Thymus (tissue), 11 donors: ENCODE measurements around the gene HMGCS2. TPM values are rescaled to one million over a fixed set of nuclear protein-coding genes. Genes with fewer than 3 reads are reported as not detected.
A peak's percentile ranks its signal among the peaks of the same experiment; 100 is the strongest.

Source experiments
- DNase-seq, 9 donors: peaks; one replicate each; pipeline ENCODE4 v3.0.0-alpha.2; 2013; ENCODE audit warnings: low spot score in 9 of 9, low read depth in 6 of 9, missing footprints in 1 of 9
- H3K27ac ChIP-seq, 2 donors: one replicate each; pipeline ENCODE4 v1.5.1; 2013; ENCODE audit warnings: control low read depth in 1 of 2, low read depth in 1 of 2, low read length in 1 of 2, mild to moderate bottlenecking in 1 of 2, moderate library complexity in 1 of 2
- H3K27me3 ChIP-seq, 2 donors: one replicate each; pipeline ENCODE4 v1.5.1; 2013; ENCODE audit warnings: low read length in 1 of 2; ENCODE audit not compliant: control insufficient read depth in 2 of 2, insufficient read depth in 1 of 2
- H3K36me3 ChIP-seq, 2 donors: one replicate each; pipeline ENCODE4 v1.5.1; 2013; ENCODE audit warnings: low read length in 1 of 2, mild to moderate bottlenecking in 1 of 2, moderate library complexity in 1 of 2; ENCODE audit not compliant: control insufficient read depth in 2 of 2, insufficient read depth in 2 of 2
- H3K4me1 ChIP-seq, 2 donors: one replicate each; pipeline ENCODE4 v1.5.1; 2013; ENCODE audit warnings: low read length in 2 of 2; ENCODE audit not compliant: control insufficient read depth in 2 of 2, insufficient read depth in 2 of 2
- H3K4me3 ChIP-seq, 2 donors: one replicate each; pipeline ENCODE4 v1.5.1; 2013; ENCODE audit warnings: low read length in 2 of 2, control low read depth in 1 of 2, mild to moderate bottlenecking in 1 of 2
- H3K9me3 ChIP-seq, 2 donors: one replicate each; pipeline ENCODE4 v1.5.1; 2013; ENCODE audit warnings: low read length in 1 of 2, mild to moderate bottlenecking in 1 of 2; ENCODE audit not compliant: control insufficient read depth in 2 of 2, insufficient read depth in 1 of 2
- WGBS: extraction: QIAGEN DNeasy Blood & Tissue Kit; methylation state at CpG from one replicate; pipeline ENCODE4 v1.1.7; 2013; 5-methylcytosine and 5-hydroxymethylcytosine counted together
- polyA plus RNA-seq: library from polyadenylated mRNA; stranded (reverse); fragments of 200-250 nt; gene quantifications from one replicate; pipeline ENCODE4 v1.2.3, GENCODE V29; 2013
- total RNA-seq: library from RNA; stranded (reverse); fragments of 120-200 nt; gene quantifications from one replicate; pipeline ENCODE4 v1.2.4, GENCODE V29; 2013
- donor health status: healthy.

Gene HMGCS2
- total and polyA plus RNA-seq, 2 donors: 1.5 to 3.9 TPM

- 73% methylated on average over 3 of the region's 3 CpGs for WGBS
- Histone ChIP-seq H3K9me3 (no peaks in the 10 kb centered on the region), H3K27me3 (peaks cover 0 to 2% of the 10 kb centered on the region in 2 donors), H3K4me1 (no peaks in the 10 kb centered on the region), H3K4me3 (no peak overlapping the region), H3K36me3 (no peaks in the 10 kb centered on the region), H3K27ac (no peak overlapping the region)
- no peak for DNase-seq
Measured at GRCh38 chr1:119808491-119808890, 39.8 kb upstream of the HMGCS2 start.

GRCh38 chr1:119806489-119806888, 37.8 kb upstream of the HMGCS2 start:
- Histone ChIP-seq H3K27me3 (peaks cover 0 to 2% of the 10 kb centered on the region in 2 donors), H3K4me1 (no peaks in the 10 kb centered on the region), H3K27ac (no peak overlapping the region), H3K9me3 (no peaks in the 10 kb centered on the region), H3K4me3 (no peak overlapping the region), H3K36me3 (no peaks in the 10 kb centered on the region)
- WGBS: 78% methylated on average over 4 of the region's 4 CpGs
- no peak for DNase-seq

DNA sequence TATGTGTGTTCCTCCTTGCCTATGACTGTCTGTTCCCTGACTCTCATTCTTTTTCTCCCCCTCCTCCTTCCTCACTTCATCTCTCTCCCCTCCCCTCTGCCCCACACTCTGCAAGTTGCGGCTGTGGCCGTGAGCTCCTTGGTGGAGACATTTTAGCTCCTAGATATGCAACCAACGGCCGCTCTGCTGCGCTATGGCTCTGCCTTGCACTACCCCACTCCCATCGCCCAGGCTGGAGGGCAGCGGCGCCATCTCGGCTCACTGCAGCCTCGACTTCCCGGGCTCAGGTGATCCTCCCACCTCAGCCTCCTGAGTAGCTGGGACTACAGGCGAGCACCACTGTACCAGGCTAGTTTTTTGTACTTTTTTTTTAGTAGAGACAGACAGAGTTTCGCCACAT, 37.0 kb upstream of the HMGCS2 start:
- Histone ChIP-seq H3K27ac (no peak overlapping the region), H3K9me3 (no peaks in the 10 kb centered on the region), H3K4me1 (no peaks in the 10 kb centered on the region), H3K4me3 (no peak overlapping the region), H3K36me3 (no peaks in the 10 kb centered on the region), H3K27me3 (peaks cover 0 to 2% of the 10 kb centered on the region in 2 donors)
- 98% methylated on average over 13 of the region's 13 CpGs for WGBS
- no peak for DNase-seq

- Histone ChIP-seq H3K9me3 (no peaks in the 10 kb centered on the region), H3K27ac (no peak overlapping the region), H3K36me3 (no peaks in the 10 kb centered on the region), H3K4me1 (no peaks in the 10 kb centered on the region), H3K27me3 (peaks cover 0 to 2% of the 10 kb centered on the region in 2 donors), H3K4me3 (no peak overlapping the region)
- no peak for DNase-seq
- WGBS: 95% methylated on average over 8 of the region's 8 CpGs
Measured at GRCh38 chr1:119805247-119805646, 36.5 kb upstream of the HMGCS2 start.

DNA sequence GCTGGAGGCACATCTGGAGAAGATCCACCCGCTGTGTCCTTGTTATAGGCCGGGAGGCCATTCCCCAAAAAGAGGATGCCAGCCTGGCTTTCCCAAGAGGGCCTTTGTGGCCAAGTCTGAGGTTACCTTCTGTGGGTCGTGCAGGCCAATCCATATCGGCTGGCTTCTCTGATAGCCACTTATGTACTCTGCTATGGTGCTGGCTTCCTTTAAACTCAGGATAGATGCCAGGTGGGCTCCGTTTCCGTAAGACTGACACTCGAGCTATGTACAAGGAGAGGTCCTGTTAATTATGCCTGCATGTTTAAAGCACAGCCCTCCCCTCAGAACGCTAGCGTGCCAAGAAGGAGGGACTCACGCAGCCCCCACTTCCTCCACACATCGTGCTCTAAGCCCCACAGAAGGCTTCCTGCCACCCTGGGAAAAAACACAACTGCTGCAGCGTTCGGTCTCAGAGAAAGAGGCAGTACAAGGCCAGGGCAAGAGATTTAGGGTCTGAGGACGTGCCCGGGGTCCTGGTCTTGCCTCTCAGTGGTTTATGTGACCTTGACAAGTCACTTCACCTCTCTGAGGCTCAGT, 31.0 kb upstream of the HMGCS2 start:
- no peaks in the 10 kb centered on the region for H3K9me3 ChIP-seq
- DNase-seq: peak in 5 of 9 donors; percentile 27 to 65 (median 40)
- 80% methylated on average over 15 of the region's 15 CpGs for WGBS
- no peaks in the 10 kb centered on the region for H3K27me3 ChIP-seq
- no peak overlapping the region for H3K4me3 ChIP-seq
- H3K27ac ChIP-seq: peak overlapping the region in 1 of 2 donors; percentile 32
- H3K4me1 ChIP-seq: peaks cover 0 to 9% of the 10 kb centered on the region in 2 donors
- H3K36me3 ChIP-seq: no peaks in the 10 kb centered on the region

- Histone ChIP-seq H3K27me3 (no peaks in the 10 kb centered on the region), H3K4me3 (no peak overlapping the region), H3K9me3 (no peaks in the 10 kb centered on the region), H3K27ac (no peak overlapping the region), H3K36me3 (no peaks in the 10 kb centered on the region), H3K4me1 (peaks cover 0 to 9% of the 10 kb centered on the region in 2 donors)
- DNase-seq: peak in 2 of 9 donors; percentile 6 to 30
- 73% methylated on average over 4 of the region's 4 CpGs for WGBS
Measured at GRCh38 chr1:119799003-119799402, 30.3 kb upstream of the HMGCS2 start.

GRCh38 chr1:119797606-119798005, 28.9 kb upstream of the HMGCS2 start:
- Histone ChIP-seq H3K4me1 (peaks cover 0 to 9% of the 10 kb centered on the region in 2 donors), H3K27me3 (no peaks in the 10 kb centered on the region), H3K36me3 (no peaks in the 10 kb centered on the region), H3K9me3 (no peaks in the 10 kb centered on the region), H3K4me3 (no peak overlapping the region), H3K27ac (no peak overlapping the region)
- DNase-seq: no peak
- 98% methylated on average over 7 of the region's 7 CpGs for WGBS

GRCh38 chr1:119797162-119797561, 28.5 kb upstream of the HMGCS2 start:
- no peak overlapping the region for H3K27ac ChIP-seq
- WGBS: 92% methylated on average over 1 of the region's 1 CpG
- H3K9me3 ChIP-seq: no peaks in the 10 kb centered on the region
- no peak for DNase-seq
- H3K36me3 ChIP-seq: no peaks in the 10 kb centered on the region
- no peaks in the 10 kb centered on the region for H3K27me3 ChIP-seq
- no peak overlapping the region for H3K4me3 ChIP-seq
- H3K4me1 ChIP-seq: peaks cover 0 to 9% of the 10 kb centered on the region in 2 donors

GRCh38 chr1:119795261-119796200, 26.8 kb upstream of the HMGCS2 start:
- Histone ChIP-seq H3K9me3 (no peaks in the 10 kb centered on the region), H3K4me1 (peaks cover 0 to 9% of the 10 kb centered on the region in 2 donors), H3K4me3 (no peak overlapping the region), H3K27me3 (no peaks in the 10 kb centered on the region), H3K27ac (no peak overlapping the region), H3K36me3 (no peaks in the 10 kb centered on the region)
- no peak for DNase-seq
- 95% methylated on average over 9 of the region's 9 CpGs for WGBS
